A172 (cell line): ENCODE results near the gene ATP23. TPM values are rescaled to one million over a fixed set of nuclear protein-coding genes. Genes with fewer than 3 reads are reported as not detected.

Experiments used
- DNase-seq: peaks from one replicate; pipeline ENCODE4 v3.0.0-alpha.2; 2015; ENCODE audit warnings: low spot score
- total RNA-seq: library from RNA; depleted of rRNA; stranded (reverse); fragments of >200 nt; shearing (Covaris generic); gene quantifications from 2 replicates; pipeline ENCODE4 v1.2.3, GENCODE V29; 2014; rRNA removed

Gene ATP23
- total RNA-seq, 1 experiment from 2014 or later: 17.7 TPM

DNA sequence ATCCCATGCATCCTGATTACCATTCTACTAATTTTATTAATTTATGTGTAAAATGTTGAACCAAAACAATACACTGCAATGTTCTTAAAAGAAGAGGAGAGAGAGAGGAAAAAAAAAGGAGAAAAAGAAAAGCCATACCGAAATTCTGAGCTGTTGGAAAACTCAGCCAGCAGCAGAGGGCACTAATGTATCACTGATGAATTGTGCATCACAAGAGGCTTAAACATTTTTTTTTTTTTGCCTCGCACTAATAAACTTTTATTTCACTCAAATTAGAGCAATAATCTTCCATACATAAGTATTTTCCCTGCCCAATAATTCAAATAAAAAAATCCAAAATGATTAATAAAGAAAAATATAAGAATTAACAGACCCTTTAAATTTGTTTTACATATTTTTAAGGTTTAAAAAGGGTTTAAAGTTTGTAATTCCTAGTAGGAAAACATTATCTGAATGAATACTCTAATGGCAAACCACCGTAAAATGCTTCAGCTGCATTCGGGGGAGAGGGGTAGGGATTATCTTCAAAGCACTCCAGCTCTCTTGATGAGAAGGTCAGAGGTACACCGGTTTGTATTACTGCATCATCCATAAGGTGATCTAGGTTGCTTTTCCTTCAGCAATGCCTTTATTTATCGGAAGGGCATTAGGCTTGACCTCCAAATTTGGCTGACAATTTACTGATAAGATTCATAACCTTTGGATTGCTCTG is 41.9 kb downstream of the ATP23 start:
- peak; percentile 9 for DNase-seq

DNA sequence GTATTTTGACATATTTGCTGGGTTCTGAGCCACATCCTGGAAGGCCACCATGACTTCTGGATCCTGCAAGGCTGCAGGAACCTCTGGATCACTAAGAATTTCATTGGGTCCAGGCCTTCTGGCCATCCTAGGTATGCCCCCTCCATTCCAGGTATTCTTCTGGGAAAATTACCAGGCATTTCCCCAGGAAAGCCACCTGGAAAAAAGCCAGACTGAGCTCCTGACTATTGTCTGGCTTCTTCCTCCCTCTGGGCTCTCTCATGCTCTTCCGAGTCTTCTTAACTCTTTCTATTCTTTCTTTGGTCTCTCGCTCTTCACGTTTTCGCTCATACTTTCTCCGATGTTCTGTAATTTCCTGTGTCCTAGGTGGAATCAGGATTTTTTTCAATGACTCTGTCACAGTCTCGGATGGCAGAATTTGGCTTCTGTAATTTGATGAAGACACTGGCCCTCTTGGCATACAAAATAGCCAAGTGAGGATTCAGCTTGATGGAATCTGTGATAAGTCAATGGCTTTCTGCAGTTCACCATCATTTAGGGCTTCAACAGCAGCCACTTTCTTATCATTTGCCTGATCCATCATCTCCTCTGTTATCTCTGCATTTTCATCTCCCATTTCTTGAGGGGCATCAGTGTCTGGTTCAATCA is 42.6 kb downstream of the ATP23 start:
- DNase-seq: no peak

GRCh38 chr12:57984629-57985151 is 43.3 kb downstream of the ATP23 start:
- no peak for DNase-seq

DNA sequence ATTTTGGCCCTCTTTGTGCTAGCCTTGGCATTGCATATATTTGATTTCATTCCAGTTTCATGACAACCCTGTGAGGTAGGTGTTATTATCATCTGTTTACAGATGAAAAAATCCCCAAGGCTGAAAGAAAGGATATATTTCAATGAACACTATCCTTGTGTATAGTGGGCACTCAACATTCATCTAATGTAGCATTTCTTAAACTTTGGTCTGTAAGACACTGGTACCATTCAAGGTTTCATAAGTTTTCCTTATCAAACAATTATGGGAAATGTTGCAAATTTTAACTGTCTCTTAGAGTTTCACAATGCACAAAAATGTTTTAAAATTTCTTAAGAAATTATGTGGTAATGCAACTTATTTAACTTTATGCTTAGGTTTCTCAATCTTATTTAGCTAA is 44.3 kb downstream of the ATP23 start:
- no peak for DNase-seq

GRCh38 chr12:57989838-57990237 is 48.5 kb downstream of the ATP23 start:
- DNase-seq: no peak

DNA sequence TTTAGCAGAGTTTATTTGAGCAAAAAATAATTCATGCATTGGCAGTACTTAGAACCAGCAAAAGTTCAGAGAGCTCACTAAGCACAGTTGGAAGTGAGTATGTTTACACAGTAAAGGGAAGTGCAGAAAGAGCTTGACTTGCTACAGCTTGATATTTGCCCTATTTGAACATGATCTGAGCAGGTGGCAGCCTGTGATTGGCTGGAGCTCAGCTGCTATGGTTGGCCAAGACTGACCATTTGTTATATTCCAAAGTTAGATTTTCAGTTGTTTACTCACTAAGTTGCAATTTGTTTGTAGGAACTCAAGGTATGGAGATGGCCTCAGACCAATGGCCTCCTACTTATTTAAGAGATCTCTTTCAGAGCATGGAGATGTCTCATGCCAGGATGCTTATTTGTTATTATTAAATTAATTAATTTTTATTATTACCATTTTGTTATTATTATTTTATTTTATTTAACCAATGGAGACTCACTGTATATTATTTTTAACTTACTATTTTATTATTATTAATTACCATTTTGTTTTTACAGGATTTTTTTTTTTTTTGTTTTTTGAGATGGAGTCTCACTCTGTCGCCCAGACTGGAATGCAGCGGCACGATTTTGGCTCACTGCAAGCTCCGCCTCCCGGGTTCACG is 49.0 kb downstream of the ATP23 start:
- no peak for DNase-seq

- DNase-seq: no peak
Observed at GRCh38 chr12:57992001-57992400, 50.6 kb downstream of the ATP23 start.

- DNase-seq: no peak
Observed at GRCh38 chr12:57993030-57993429, 51.7 kb downstream of the ATP23 start.

DNA sequence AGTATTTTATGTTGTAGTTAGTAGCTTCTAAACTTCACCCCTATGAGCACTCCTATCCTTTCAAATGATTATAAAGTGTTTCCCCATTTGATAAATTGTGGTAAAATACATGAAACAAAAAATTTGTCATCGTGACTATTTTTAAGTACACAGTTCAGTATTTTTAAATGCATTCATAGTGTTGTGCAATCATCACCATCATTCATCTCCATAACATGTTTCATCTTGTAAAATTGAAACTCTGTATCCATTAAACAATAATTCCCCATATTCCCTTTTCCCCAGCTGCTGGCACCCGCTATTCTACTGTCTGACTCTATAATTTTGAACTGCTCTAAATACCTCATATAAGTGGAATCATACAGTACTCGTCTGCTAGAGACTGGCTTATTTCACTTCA is 52.5 kb downstream of the ATP23 start:
- DNase-seq: no peak

- no peak for DNase-seq
Observed at GRCh38 chr12:57996520-57996919, 55.2 kb downstream of the ATP23 start.

GRCh38 chr12:57998251-57998650 is 56.9 kb downstream of the ATP23 start:
- DNase-seq: no peak

DNA sequence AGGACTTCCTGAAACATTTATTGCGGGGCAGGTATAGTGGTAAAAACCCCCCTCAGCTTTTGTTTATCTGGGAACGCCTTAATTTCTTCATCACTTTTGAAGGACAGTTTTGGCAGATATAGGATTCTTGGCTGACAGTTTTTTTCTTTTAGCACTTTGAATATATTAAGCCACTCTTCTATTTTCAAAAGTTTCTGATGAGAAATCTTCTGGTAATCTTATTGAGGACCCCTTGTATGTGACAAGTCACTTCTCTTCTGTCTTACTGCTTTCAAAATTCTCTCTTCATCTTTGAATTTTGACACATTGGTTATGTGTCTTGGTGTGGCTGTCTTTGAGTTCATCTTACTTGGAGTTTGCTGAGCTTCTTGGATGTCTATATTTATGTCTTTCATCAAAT is 59.1 kb downstream of the ATP23 start:
- DNase-seq: no peak

GRCh38 chr12:58007875-58008274 is 66.5 kb downstream of the ATP23 start:
- DNase-seq: no peak

DNA sequence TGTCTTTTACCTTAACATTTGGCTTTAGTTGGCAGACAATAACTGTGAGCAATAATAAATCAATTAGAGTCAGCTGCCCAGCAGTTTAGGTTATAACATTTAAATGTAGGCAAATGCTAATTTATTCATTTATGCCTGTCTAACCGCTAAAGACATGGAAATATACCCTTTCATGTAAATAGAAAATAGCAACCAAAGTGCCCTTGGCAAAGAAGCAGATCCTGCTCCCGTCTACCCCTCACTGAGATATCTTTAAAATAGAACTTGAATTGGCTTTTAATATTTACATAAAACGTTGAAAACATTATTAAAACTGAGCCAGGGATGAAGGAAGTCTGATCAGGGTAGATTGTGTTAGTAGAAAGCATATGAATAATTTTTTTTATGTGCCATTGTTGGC is 67.3 kb downstream of the ATP23 start:
- DNase-seq: no peak

Other genes starting within 250 kb of the ATP23 start
- gene OS9, start 247.4 kb upstream of the ATP23 start, total RNA-seq: 103 and 144 TPM in 2 replicates
- 0.02 and 0.55 TPM in 2 replicates for gene AGAP2, start 202.8 kb upstream of the ATP23 start, total RNA-seq
- gene TSPAN31, start 196.5 kb upstream of the ATP23 start, total RNA-seq: 31.2 and 33.3 TPM in 2 replicates
- gene CDK4, start 189.3 kb upstream of the ATP23 start, total RNA-seq: 300 and 506 TPM in 2 replicates
- gene MARCHF9, start 186.5 kb upstream of the ATP23 start, total RNA-seq: 10.5 and 12.9 TPM in 2 replicates
- 0.90 and 2.1 TPM in 2 replicates for gene CYP27B1, start 174.5 kb upstream of the ATP23 start, total RNA-seq
- 4.3 and 5.1 TPM in 2 replicates for gene METTL1, start 169.5 kb upstream of the ATP23 start, total RNA-seq
- gene EEF1AKMT3, start 169.0 kb upstream of the ATP23 start, total RNA-seq: 3.3 and 7.8 TPM in 2 replicates
- gene TSFM, start 158.8 kb upstream of the ATP23 start, total RNA-seq: 51.0 and 54.8 TPM in 2 replicates
- 0.41 and 0.98 TPM in 2 replicates for gene AVIL, start 122.8 kb upstream of the ATP23 start, total RNA-seq
- gene CTDSP2, start 94.8 kb upstream of the ATP23 start, total RNA-seq: 26.9 and 27.5 TPM in 2 replicates